Measurements from ENCODE around the gene NKX6-1.

Gene NKX6-1

GRCh38 chr4:84503495-84504437 lies 4.7 kb upstream of the NKX6-1 start:
- peak; percentile 85 for TF ChIP-seq CTCF (conservative IDR thresholded peaks at IDR 0.05; ENCODE audit: low read depth, low read length)
- no peak overlapping the region for H3K4me3 ChIP-seq (ENCODE audit: low read depth, low read length)
- peak; percentile 88 for DNase-seq (ENCODE audit: low read depth)

GRCh38 chr4:84502955-84503373 lies 3.9 kb upstream of the NKX6-1 start:
- DNase-seq (ENCODE audit: low read depth): no peak
- no peak for TF ChIP-seq CTCF (conservative IDR thresholded peaks at IDR 0.05; ENCODE audit: low read depth, low read length)
- no peak overlapping the region for H3K4me3 ChIP-seq (ENCODE audit: low read depth, low read length)

GRCh38 chr4:84502333-84502954 lies 3.4 kb upstream of the NKX6-1 start:
- DNase-seq (ENCODE audit: low read depth): no peak
- TF ChIP-seq CTCF (conservative IDR thresholded peaks at IDR 0.05; ENCODE audit: low read depth, low read length): no peak
- H3K4me3 ChIP-seq (ENCODE audit: low read depth, low read length): no peak overlapping the region

GRCh38 chr4:84501721-84502267 lies 2.7 kb upstream of the NKX6-1 start:
- no peak for DNase-seq (ENCODE audit: low read depth)
- H3K4me3 ChIP-seq (ENCODE audit: low read depth, low read length): no peak overlapping the region
- no peak for TF ChIP-seq CTCF (conservative IDR thresholded peaks at IDR 0.05; ENCODE audit: low read depth, low read length)

- no peak for DNase-seq (ENCODE audit: low read depth)
- no peak overlapping the region for H3K4me3 ChIP-seq (ENCODE audit: low read depth, low read length)
- TF ChIP-seq CTCF (conservative IDR thresholded peaks at IDR 0.05; ENCODE audit: low read depth, low read length): no peak
Observed at GRCh38 chr4:84501202-84501503, 2.1 kb upstream of the NKX6-1 start.

GRCh38 chr4:84500386-84501201 lies 1.5 kb upstream of the NKX6-1 start:
- DNase-seq (ENCODE audit: low read depth): no peak
- no peak for TF ChIP-seq CTCF (conservative IDR thresholded peaks at IDR 0.05; ENCODE audit: low read depth, low read length)

More at GRCh38 chr4:84500386-84501201, 1.5 kb upstream of the NKX6-1 start:
- H3K4me3 ChIP-seq (ENCODE audit: low read depth, low read length): no peak overlapping the region
